Dermis blood vessel endothelial cell (primary cell): ENCODE results near the gene SLC9A7. TPM values are rescaled to one million over a fixed set of nuclear protein-coding genes. Genes with fewer than 3 reads are reported as not detected.
A peak's percentile ranks its signal among the peaks of the same experiment; 100 is the strongest.

ENCODE experiments used
- DNase-seq: peaks from one replicate; pipeline ENCODE4 v3.0.0; 2010
- total RNA-seq: library from RNA; depleted of rRNA; stranded (reverse); fragments of >200 nt; gene quantifications from 2 replicates; pipeline ENCODE4 v1.2.3, GENCODE V29; 2014

The SLC9A7 gene
- total RNA-seq, 1 donor from 2014 or later, result 16.5 TPM

GRCh38 chrX:46647251-46647650 lies 111.7 kb downstream of the SLC9A7 start:
- DNase-seq, result no peak

- no peak for DNase-seq
Observed at GRCh38 chrX:46645614-46646013, 113.3 kb downstream of the SLC9A7 start.

- DNase-seq, result no peak
Observed at GRCh38 chrX:46643636-46644035, 115.3 kb downstream of the SLC9A7 start.

GRCh38 chrX:46642145-46642544 lies 116.8 kb downstream of the SLC9A7 start:
- DNase-seq, result peak; percentile 65

GRCh38 chrX:46637938-46638337 lies 121.0 kb downstream of the SLC9A7 start:
- DNase-seq, result peak; percentile 18

GRCh38 chrX:46636223-46636622 lies 122.7 kb downstream of the SLC9A7 start:
- DNase-seq, result no peak

GRCh38 chrX:46635186-46635585 lies 123.7 kb downstream of the SLC9A7 start:
- no peak for DNase-seq

- no peak for DNase-seq
Observed at GRCh38 chrX:46634577-46634976, 124.3 kb downstream of the SLC9A7 start.

- no peak for DNase-seq
Observed at GRCh38 chrX:46630141-46630540, 128.8 kb downstream of the SLC9A7 start.

GRCh38 chrX:46628460-46629371 lies 130.2 kb downstream of the SLC9A7 start:
- peak; percentile 46 for DNase-seq

GRCh38 chrX:46627711-46628419 lies 131.1 kb downstream of the SLC9A7 start:
- peak; percentile 60 for DNase-seq

GRCh38 chrX:46627062-46627461 lies 131.9 kb downstream of the SLC9A7 start:
- DNase-seq, result no peak

- peak; percentile 92 for DNase-seq
Observed at GRCh38 chrX:46626566-46626965, 132.4 kb downstream of the SLC9A7 start.

- DNase-seq, result no peak
Observed at GRCh38 chrX:46624090-46624786, 134.7 kb downstream of the SLC9A7 start.

GRCh38 chrX:46621572-46621971 lies 137.3 kb downstream of the SLC9A7 start:
- no peak for DNase-seq

- DNase-seq, result no peak
Observed at GRCh38 chrX:46620505-46620904, 138.4 kb downstream of the SLC9A7 start.

- DNase-seq, result no peak
Observed at GRCh38 chrX:46618947-46619346, 140.0 kb downstream of the SLC9A7 start.

- DNase-seq, result no peak
Observed at GRCh38 chrX:46617906-46618305, 141.0 kb downstream of the SLC9A7 start.

GRCh38 chrX:46611658-46612362 lies 147.1 kb downstream of the SLC9A7 start:
- DNase-seq, result no peak

- DNase-seq, result no peak
Observed at GRCh38 chrX:46610070-46610658, 148.8 kb downstream of the SLC9A7 start.

GRCh38 chrX:46607916-46608315 lies 151.0 kb downstream of the SLC9A7 start:
- no peak for DNase-seq

- DNase-seq, result no peak
Observed at GRCh38 chrX:46602468-46603102, 156.3 kb downstream of the SLC9A7 start.
